Middle frontal gyrus (tissue), 1 donor: ENCODE results near the gene FBXL14.
"Not testable (repeated sequence)": the region's sequence is repeated elsewhere in the genome, so short reads cannot be mapped to it uniquely, and the experiment has no call there.

Source experiments
- DNase-seq: peaks from one replicate; pipeline ENCODE4 v3.0.0-alpha.2; 2015; ENCODE audit warnings: low spot score; ENCODE audit errors: extremely low spot score

The FBXL14 gene

DNA sequence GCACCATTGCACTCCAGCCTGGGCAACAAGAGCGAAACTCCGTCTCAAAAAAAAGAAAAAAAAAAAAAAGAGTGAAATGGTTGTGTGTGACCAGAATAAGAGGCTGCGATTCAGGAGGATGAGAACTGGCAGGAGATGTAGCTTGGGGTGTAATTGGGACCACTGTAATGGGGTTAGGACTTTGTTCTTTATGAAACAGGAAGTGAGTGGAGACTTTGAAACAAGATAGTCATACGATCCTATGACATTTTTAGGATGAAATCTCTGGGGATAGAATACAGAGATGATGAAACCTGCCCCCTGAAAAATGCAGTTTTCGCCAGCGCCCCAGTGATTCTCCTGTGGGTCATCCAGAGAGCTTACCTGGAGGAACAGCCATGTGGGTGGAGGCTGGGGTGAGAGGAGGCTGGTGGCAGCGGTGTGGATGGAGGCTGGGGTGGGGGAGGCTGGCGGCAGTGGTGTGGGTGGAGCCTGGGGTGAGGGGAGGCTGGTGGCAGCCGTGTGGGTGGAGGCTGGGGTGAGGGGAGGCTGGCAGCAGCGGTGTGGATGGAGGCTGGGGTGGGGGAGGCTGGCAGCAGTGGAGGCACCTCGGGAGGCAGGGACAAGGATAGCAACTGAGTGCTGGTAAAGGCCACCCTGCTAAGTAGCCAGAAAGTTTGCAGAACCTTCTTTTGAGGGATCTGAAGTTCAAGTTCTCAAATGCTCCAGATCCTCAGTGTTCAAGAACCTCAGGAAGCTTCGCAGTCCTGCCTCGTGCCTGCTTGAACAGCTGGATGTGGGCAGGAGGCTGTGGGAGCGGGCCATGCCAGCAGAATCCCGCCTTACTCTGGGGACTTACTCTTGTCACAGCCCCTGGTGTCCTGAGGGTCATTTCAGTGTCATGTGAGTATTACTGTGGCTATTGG, 20.2 kb downstream of the FBXL14 start:
- DNase-seq, result no peak

DNA sequence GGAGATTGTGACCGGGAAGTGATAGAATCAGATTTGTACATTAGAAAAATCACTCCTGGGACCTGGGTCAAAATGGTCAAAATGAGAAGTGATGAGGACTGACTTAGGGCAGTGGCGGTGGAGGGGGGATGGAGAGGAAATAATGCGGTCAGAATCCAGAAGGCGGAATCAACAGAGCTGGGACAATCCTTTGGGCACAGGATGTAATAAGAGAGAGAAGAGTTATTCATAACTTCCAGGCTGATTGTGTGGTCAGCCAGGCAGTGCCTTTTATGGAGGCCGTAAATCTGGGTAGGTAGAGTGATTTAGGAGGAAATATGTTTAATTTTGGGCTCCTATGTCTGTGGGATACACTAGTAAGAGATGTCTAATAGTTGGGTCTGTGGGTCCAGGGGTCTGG, 21.6 kb downstream of the FBXL14 start:
- no peak for DNase-seq

DNA sequence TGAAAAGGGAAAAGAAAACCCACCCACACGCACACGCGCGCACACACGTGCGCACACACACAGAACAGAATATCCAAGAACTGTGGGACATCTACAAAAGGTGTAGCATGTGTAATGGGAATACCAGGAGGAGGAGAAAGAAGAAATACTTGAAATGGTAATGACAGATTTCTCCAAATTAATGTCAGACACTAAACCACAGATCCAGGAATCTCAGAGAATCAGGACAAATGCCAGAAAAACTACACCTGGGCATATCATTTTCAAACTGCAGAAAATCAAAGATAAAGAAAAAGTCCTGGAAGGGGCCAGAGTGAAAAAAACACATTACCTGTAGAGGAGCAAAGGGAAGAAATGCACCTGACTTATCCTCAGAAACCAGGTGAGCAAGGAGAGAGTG, 26.5 kb downstream of the FBXL14 start:
- no peak for DNase-seq

DNA sequence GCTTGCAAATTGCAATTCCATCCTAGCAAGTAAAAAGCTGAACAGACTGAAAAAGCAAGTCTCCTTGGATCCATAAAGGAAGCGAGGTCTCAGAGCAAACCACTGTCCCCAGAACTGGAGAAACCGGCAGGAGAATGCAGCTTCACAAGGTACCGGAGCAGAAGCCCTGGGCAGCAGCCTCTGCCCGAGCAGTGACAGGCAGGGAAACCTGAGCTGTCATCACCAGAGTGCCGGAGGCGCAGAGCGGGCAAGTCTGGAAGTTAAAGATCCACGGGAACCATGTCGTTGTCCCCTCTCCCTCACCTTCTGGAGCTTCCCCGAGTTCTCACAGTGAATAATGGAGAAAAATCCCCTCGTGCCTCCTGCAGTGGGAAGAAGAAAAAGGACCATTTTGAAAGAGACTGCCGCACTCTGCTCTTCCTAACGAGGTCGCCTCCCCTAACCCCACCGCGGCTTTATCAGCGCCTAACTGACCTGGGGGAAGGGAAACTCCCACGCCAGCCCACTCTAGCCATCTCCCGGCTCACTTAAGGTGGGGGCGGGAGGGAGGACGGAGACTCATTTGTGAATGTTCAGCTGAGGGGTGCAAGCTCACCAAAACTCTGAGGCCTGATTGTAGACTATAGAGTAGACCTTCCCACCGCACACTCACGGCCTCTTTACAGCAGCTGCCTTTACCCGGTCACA, 27.8 kb downstream of the FBXL14 start:
- no peak for DNase-seq

DNA sequence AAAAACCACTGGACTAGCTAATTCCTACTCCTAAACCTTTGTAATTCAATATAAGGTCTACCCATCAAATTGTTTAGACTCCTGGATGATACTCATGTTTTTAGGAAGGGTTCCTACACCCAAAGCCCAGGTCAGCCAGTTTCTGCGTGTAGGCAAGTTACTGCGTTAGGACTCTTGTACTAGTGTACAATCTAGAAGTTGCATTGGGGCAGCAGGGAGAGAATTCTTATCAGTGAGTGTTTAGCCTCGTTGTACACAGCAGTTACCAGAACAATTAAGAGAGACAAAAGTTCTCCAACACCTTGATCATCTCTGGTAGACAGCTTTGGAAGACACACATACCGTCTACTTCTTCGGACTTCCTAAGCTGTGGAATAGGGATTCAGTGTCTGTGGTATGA, 29.2 kb downstream of the FBXL14 start:
- no peak for DNase-seq

DNA sequence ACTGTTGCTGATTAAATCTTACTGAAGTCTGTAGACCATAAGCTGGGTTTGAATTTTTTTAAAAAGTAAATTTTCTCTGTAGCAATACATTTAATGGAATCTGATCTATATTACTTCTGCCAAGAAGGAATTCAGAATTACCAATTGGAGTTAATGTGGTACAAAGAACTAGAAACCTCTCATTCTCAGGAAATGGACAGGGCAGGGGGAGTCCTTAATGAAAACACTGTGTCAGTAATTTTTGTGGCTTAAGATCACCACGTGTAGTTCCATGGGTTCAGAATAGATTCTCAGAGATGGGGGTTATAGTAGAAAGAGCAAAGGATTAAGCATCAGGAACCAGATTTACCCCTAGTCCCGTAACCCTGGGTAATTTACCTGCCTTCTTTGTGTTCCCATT, 30.3 kb downstream of the FBXL14 start:
- DNase-seq, result no peak

DNA sequence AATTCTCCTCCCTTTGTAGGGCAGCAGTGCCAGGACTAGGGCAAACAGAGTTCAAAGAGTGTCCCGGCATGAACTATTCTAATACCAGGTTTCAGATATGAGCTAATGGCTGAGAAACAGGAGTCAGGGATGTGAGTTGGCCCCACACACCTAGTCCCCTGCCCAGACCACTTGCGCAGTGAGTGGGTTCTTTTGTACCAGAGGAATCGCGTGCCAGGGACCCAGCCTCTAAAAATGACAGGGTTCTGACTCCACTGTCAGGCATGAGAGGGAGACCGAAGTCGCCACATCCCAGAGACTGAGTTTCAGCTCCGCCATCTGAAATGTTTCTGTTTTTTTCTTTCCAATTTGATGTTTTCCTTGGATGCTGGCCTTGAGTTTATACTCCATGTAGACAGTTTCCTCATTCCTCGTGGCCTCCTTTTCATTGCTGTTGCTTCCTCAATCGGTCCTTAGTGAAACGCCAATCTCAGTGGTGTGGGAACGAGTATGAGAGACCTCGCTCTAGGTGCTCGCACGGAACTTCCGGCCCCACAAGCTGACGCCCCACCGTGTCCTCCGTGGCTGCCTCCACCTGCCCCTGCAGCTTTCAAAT, 31.5 kb downstream of the FBXL14 start:
- no peak for DNase-seq

DNA sequence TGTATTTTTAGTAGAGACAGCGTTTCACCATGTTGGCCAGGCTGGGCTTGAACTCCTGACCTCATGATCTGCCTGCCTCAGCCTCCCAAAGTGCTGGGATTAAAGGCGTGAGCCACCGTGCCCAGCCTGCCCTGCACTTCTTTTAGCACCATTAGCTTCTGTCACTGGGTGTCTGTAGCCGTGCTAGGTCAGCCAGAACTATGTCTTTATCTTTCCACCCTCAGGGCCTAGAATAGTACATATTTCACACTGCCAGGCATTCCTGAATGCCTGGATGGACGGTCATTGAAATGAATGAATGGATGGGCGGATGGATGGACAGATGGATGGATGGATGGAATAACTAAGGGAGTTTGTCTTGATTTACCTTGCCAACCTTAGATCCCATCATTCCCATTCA, 33.7 kb downstream of the FBXL14 start:
- DNase-seq, result no peak

DNA sequence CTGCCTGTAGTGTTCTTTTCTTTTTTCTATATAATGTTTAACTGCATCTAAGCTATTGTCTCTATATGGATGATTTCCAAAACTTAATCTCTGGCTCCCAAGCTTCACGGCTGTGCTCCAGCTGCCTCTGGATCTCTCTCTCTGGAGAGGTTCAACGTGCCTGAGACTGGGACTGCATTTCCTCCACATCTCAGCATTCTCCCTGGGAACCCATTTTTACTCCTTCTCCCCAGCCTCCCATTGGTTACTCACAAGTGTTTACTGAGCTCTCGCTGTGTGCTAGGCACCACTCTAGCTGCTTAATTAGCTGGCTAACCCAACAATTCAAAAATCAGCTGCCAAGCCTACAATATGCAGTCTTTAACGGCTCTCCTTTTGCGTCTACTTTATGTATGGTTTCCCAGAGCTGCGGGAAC, 34.7 kb downstream of the FBXL14 start:
- no peak for DNase-seq

DNA sequence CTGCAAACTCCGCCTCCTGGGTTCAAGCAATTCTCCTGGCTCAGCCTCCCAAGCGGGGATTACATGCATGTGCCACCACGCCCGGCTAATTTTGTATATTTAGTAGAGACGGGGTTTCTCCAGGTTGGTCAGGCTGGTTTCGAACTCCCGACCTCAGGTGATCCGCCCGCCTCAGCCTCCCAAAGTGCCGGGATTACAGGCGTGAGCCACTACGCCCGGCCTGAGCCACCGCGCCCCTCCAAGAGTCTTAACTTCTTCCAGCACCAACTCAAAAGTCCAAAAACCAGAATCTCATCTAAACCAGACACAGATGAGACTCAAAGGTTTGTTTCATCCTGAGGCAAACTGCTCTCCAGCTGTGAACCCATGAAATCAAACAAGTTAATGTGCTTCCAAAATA, 36.3 kb downstream of the FBXL14 start:
- DNase-seq, result not testable (repeated sequence)

DNA sequence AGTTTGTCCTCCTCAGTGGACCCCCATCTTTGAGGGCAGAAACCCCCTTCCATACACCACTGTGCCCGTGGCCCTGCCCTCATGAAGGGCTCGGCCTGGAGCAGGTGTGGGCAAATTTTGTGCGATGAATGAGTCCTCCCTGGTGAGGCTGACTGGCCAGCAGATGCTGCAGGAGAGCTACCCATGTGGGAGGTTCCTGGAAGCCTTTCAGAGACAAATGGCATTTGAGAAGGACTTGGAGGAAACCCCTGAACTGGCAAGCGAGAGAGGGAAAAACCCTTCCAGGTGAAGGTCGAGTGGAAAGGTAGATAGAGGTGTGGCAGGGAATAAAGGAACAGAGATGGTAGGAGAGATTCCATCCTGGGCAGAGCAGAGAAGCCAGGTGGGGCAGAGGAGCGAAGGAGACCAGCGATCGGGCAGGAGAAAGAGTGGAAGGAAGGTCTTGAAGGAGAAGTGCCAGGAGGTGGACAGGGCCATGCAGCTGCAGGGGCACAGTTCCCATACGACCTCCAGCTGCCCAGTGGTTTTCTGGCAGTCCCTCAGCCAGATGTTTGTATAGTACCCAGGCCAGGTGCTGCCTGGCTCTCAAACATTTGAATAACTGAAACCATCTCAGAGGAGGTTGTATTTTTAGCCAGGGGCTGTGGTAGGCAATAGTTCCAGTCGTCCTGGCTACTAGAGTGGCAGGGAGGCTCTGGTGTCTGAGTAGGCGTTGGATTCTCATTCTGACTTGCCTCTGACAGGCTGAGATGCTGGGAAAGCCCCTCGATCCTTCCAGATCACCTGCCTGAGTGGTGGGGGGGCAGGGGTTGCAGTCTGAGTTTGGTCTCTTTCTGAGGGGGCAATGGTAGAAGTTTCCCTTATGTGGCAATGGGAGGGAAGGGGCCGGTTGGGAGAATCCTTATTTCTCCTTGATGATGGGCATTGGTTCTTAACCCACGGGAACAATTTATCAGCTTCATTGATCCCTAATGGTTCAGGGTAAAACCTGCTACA, 40.1 kb downstream of the FBXL14 start:
- no peak for DNase-seq

DNA sequence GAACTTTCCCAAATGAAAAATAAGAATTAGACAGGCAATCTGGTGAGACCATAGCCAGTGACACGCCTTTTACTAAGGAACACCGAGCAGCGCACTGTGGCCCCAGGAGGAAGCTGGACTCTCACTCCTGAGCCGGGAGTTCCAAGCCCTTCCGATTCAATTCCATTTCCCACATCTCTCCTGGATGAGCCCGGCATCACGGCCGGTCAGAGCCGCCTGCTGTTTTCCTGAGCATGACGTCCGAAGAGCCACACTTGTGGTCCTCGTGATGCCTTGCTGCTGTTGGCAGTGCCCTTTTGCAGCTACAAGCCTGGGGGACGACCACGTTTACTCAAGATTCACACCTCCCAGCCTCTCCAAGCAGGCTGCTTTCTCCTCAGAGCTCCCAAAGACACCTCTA, 40.8 kb downstream of the FBXL14 start:
- no peak for DNase-seq

DNA sequence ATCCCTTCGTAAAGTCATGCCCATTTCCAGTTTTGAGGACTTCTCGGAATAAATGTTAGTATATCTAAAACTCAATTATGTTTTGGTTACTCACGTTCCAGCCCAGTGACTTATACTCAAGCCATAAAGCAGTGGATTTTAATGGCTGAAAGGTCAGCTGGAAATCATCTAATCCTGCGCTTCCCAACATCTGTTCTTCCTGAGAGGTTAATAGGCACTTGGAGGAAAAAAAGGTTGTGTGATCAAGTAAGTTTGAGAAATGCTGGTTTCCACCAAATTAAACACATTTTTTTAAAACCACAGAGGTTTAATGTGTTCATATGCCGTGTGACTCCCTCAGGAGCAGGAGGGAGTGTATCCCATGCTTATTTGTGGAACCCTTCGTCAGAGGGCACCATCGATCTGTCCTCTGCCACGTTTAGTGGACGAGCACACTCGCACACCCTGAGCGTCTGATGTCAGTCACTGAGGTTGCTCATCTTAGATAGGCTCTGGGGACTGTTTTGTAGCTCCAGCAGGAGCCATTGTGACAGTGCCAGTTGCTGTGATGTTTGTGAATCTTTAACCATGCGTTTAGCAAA, 41.4 kb downstream of the FBXL14 start:
- no peak for DNase-seq

DNA sequence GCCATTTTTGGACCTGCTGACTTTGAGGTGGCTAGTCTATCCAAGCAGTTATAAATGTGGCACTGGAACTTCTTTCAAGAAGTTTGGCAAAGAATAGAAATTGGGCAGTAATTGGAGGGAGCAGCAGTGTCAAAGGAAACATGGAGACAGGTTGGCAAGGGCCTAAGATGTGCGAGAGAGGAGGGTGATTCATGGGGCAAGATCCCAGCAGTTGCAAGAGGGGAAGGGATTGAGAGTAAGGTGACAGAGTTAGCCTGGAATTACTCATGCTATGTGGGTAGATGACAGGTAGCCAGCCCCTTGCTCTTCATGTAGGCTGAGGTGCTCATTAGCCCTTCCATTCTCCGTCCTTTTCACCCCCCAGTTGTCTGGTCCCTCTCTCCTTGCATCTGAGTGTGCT, 42.2 kb downstream of the FBXL14 start:
- no peak for DNase-seq

DNA sequence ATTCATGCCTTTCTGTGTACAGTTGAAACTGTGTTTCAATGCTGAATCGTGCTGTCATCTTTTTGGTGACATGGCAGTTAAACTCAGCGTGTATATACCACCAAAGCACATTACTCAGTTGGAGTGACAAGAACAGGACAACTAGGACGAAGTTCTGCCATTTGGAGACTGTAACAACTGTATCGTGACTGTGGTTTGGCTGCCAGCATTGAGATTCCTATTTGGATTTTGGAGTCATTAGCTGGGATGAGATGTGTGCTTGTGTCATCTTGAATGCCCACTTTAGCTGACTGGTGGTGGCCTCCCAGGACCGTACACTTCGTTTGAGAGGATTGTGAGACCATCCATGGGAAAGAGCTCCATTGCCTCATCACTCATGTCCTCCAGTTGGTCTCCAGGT, 42.9 kb downstream of the FBXL14 start:
- DNase-seq, result no peak

DNA sequence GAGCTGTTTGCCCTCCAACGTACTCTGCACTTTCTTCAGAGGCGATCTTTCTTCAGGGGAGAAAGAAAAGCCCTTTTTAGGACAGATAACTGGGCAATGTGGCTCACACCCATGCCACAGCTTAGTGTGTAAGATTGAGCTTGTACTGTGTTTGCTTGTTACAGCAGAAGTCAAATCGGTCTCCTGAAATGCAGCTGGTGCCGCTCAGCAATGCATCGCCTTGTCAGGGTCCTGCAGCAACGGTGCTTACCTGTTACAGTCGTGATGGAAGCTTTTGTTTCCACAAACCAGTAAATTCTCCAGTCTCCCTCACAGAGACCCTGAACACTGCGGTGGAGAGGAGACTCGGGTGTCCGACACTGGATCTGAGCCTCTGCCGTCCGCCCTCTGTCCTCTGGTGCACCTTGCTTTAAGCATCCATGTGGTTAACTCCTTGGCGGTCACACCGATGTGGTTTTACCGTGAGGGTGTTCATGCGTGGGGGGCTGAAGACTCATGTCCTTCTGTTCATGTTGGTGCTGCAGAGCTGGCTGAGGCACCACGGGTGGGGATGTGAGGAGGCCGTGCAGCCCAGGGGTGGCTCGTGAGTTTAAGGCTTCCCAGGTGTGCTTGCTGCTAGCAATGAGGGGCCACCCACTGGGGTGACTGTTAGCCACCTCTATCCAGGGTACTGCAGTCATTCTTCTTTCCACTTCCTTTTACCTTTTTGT, 47.3 kb downstream of the FBXL14 start:
- no peak for DNase-seq

DNA sequence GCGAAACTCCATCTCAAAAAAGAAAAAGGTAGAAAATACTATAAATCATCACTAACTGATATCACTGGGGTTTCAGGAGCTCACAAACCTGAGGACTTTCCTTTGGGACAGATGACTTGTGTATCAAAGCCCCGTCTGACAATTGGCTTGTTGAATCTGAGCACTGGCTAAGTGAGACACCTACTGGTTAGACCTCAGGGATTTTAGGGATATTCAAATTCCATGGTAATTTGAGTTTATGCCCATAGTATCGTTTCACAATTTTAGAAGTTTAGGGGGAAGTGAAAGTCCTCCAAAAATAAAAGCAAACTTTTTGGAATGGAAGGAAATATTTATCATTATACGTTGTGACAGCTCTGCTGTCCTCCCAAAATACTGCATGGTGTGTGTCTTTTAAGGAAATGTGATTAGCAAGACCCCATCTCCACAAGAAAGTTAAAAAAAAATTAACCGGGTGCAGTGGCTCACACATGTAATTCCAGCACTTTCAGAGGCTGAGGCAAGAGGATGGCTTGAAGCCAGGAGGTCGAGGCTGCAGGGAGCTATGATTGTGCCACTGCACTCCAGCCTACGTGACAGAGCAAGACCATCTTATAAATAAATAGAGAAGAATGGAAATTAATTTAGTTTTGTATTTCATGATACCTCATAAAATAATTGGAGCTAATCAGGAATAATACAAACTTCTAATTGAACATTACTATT, 49.2 kb downstream of the FBXL14 start:
- DNase-seq, result no peak

DNA sequence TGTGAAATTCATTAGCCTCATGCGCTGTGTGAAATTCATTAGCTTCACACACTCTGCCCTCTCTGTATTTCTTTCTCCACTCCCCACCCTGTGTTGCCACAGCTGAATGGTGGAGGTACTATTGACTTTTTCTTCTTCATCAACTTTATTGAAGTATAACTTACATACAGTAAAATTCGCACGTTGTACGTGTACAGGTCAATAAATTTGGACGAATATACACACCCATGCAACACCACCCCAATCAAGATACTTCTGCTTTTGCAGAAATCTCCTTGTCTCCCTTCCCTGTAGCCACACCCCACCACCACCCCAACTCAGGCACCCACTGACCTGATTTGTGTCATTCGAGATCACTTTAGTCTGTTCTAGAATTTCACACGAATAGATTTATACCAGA, 51.8 kb downstream of the FBXL14 start:
- no peak for DNase-seq

DNA sequence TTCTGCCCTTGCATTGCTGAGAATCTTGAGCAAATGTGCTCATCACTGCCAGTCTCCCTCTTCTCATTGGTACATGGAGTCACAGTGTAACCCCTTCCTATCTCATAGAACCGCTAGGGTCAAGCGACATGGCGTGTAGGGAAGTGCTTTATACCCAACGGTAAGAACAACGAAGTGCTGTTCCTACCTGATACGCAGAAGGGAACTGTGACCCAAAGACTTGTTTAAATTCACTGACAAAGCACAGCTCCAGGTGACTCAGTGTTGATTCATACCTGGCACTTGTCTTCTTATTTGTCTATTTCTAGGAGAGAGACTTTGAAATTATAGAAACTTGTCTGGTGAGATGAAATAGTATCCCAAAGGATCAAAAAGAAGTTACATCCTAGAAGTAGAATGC, 53.7 kb downstream of the FBXL14 start:
- no peak for DNase-seq

DNA sequence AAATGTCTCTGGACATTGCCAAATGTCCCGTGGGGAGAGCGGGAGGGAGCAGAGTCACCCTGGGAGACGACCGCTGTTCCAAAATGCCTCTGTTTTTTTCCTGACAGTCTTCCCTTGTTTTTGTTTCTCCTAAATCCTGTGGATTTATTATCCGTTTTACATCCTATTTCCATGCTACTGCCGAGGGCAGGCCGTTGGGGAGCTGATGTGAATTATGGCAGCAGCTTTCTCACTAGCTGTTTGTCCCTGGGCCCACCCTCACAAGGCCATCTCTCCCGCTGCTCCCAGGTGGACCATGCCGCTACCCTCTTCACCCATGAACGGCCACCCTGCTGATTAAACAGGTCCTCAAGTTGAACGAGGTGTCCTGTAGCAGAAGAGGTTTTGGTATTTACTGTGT, 55.2 kb downstream of the FBXL14 start:
- DNase-seq, result no peak
